GM12878 (cell line): ENCODE data around the gene NRXN3.

ENCODE experiments used
- BRCA1 ChIP-seq: IDR thresholded peaks from 2 replicates; pipeline ENCODE4 v1.6.1; 2011; ENCODE audit warnings: low read depth, low read length, improper control_type of control experiment
- CEBPB ChIP-seq, 2 experiments: fragments of 150-350 bp in 1 of 2; IDR thresholded peaks; 2 replicates each; pipeline ENCODE4 v1.6.1; 2012 to 2014; ENCODE audit warnings: low read depth in 2 of 2, low read length in 2 of 2, borderline replicate concordance in 1 of 2, inconsistent platforms in 1 of 2
- CTCF ChIP-seq, 3 experiments: IDR thresholded peaks in 2 of 3; conservative IDR thresholded peaks in 1 of 3; 2 replicates each; pipeline ENCODE4 v1.5.1; 2011; ENCODE audit warnings: low read depth in 3 of 3, low read length in 3 of 3, mild to moderate bottlenecking in 3 of 3, control low read depth in 2 of 3, moderate library complexity in 2 of 3, inconsistent platforms in 1 of 3, mixed read lengths in 1 of 3; ENCODE audit not compliant: control insufficient read depth in 2 of 3, insufficient read depth in 1 of 3; ENCODE audit errors: extremely low read depth in 1 of 3
- EZH2 ChIP-seq: IDR thresholded peaks from 2 replicates; pipeline ENCODE4 v1.6.1; 2012; ENCODE audit warnings: low read depth, mild to moderate bottlenecking, control low read depth, inconsistent platforms, low read length, borderline replicate concordance; ENCODE audit not compliant: control insufficient read depth
- MAX ChIP-seq: IDR thresholded peaks from 2 replicates; pipeline ENCODE4 v1.6.1; 2012; ENCODE audit warnings: low read depth, low read length, improper control_type of control experiment
- MLLT1 ChIP-seq: fragments of 450-650 bp; IDR thresholded peaks from 2 replicates; pipeline ENCODE4 v1.6.1; 2016; ENCODE audit warnings: mild to moderate bottlenecking
- MTA2 ChIP-seq: fragments of 450-650 bp; IDR thresholded peaks from 2 replicates; pipeline ENCODE4 v1.6.1; 2016; ENCODE audit warnings: low read depth, mild to moderate bottlenecking, moderate library complexity
- MXI1 ChIP-seq: fragments of 150-350 bp; IDR thresholded peaks from 2 replicates; pipeline ENCODE4 v1.6.1; 2011; ENCODE audit warnings: low read depth, mild to moderate bottlenecking, inconsistent platforms, low read length, improper control_type of control experiment
- NFIC ChIP-seq: IDR thresholded peaks from 2 replicates; pipeline ENCODE4 v1.6.1; 2012; ENCODE audit warnings: low read depth, mild to moderate bottlenecking, inconsistent platforms, low read length, moderate library complexity
- REST ChIP-seq: IDR thresholded peaks from 2 replicates; pipeline ENCODE4 v1.6.1; 2012; ENCODE audit warnings: mild to moderate bottlenecking, low read depth, low read length
- SMAD1 ChIP-seq: fragments of 450-650 bp; IDR thresholded peaks from 2 replicates; pipeline ENCODE4 v1.6.1; 2018; ENCODE audit warnings: mild to moderate bottlenecking, low read depth; ENCODE audit not compliant: partially characterized antibody
- TAF1 ChIP-seq: IDR thresholded peaks from 2 replicates; pipeline ENCODE4 v1.6.1; 2011; ENCODE audit warnings: mild to moderate bottlenecking, low read depth, low read length, borderline replicate concordance
- USF2 ChIP-seq: IDR thresholded peaks from 2 replicates; pipeline ENCODE4 v1.6.1; 2011; ENCODE audit warnings: low read depth, low read length, improper control_type of control experiment, borderline replicate concordance
- ZZZ3 ChIP-seq: IDR thresholded peaks from 2 replicates; pipeline ENCODE4 v1.6.1; 2011; ENCODE audit warnings: low read depth; ENCODE audit not compliant: control insufficient read depth, insufficient read length

GRCh38 chr14:79580906-79581305 lies 1410.7 kb downstream of the NRXN3 start:
- TF ChIP-seq BRCA1 (no peak), TAF1 (no peak), CEBPB (IDR thresholded peaks at IDR 0.05; ENCODE audit: borderline replicate concordance in 1 of 2, low read depth in 2 of 2, low read length in 2 of 2) (no peak), NFIC (no peak), USF2 (no peak), MLLT1 (no peak), MXI1 (no peak), MAX (no peak), CTCF (IDR thresholded peaks at IDR 0.05 in 2 of 3, conservative IDR thresholded peaks at IDR 0.05 in 1 of 3; ENCODE audit: control insufficient read depth in 2 of 3, extremely low read depth in 1 of 3, insufficient read depth in 1 of 3, low read depth in 3 of 3, low read length in 3 of 3) (no peak), MTA2 (no peak), SMAD1 (no peak), ZZZ3 (no peak), EZH2 (no peak), REST (no peak)
